Loucy (cell line): ENCODE measurements around the gene CYB5D1.

Experiments
- H2AFZ ChIP-seq: fragments of 200-600 bp; sonication (generic); 2 replicates; pipeline ENCODE4 v1.6.0; 2016; ENCODE audit warnings: antibody characterized with exemption, mild to moderate bottlenecking, low read length, moderate library complexity
- H3F3A ChIP-seq: fragments of 200-600 bp; 2 replicates; pipeline ENCODE4 v1.6.0; 2016; ENCODE audit warnings: antibody characterized with exemption, low read depth, mild to moderate bottlenecking
- H3K27me3 ChIP-seq: fragments of 200-600 bp; sonication (generic); 2 replicates; pipeline ENCODE4 v1.6.1; 2014; ENCODE audit warnings: low read length, mild to moderate bottlenecking; ENCODE audit not compliant: insufficient read depth, poor library complexity, severe bottlenecking
- H3K36me3 ChIP-seq: fragments of 200-600 bp; sonication (generic); 2 replicates; pipeline ENCODE4 v1.6.1; 2016; ENCODE audit warnings: low read length; ENCODE audit not compliant: insufficient read depth
- H3K4me1 ChIP-seq: fragments of 200-600 bp; sonication (generic); 2 replicates; pipeline ENCODE4 v1.5.1; 2014; ENCODE audit warnings: low read length, mild to moderate bottlenecking; ENCODE audit not compliant: insufficient read depth, poor library complexity, severe bottlenecking
- H3K4me2 ChIP-seq: fragments of 200-600 bp; sonication (generic); 2 replicates; pipeline ENCODE4 v1.6.0; 2014; ENCODE audit warnings: antibody characterized with exemption, low read length, low read depth, mild to moderate bottlenecking; ENCODE audit not compliant: poor library complexity, severe bottlenecking
- H3K4me3 ChIP-seq: fragments of 200-600 bp; sonication (generic); 2 replicates; pipeline ENCODE4 v1.5.1; 2014; ENCODE audit warnings: low read length, mild to moderate bottlenecking, mixed read lengths; ENCODE audit not compliant: poor library complexity, severe bottlenecking
- H3K79me2 ChIP-seq: fragments of 200-600 bp; sonication (generic); 2 replicates; pipeline ENCODE4 v1.6.1; 2014; ENCODE audit warnings: low read length; ENCODE audit not compliant: insufficient read depth
- H3K9ac ChIP-seq: fragments of 200-600 bp; sonication (generic); 2 replicates; pipeline ENCODE4 v1.6.0; 2014; ENCODE audit warnings: mild to moderate bottlenecking, low read depth, low read length, moderate library complexity; ENCODE audit not compliant: poor library complexity, severe bottlenecking
- H3K9me2 ChIP-seq: fragments of 200-600 bp; sonication (generic); replicated peaks from 2 replicates; pipeline ENCODE4 v1.6.1; 2016; ENCODE audit warnings: low read depth, low read length, mixed read lengths
- H3K9me3 ChIP-seq: fragments of 200-600 bp; sonication (generic); 2 replicates; pipeline ENCODE4 v1.6.1; 2014; ENCODE audit warnings: mild to moderate bottlenecking, antibody characterized with exemption, low read length, low read depth; ENCODE audit not compliant: insufficient read depth
- H4K20me1 ChIP-seq: fragments of 200-600 bp; sonication (generic); 2 replicates; pipeline ENCODE4 v1.6.0; 2014; ENCODE audit warnings: antibody characterized with exemption, low read length, mild to moderate bottlenecking; ENCODE audit not compliant: insufficient read depth, poor library complexity, severe bottlenecking
- EZH2phosphoT487 ChIP-seq: fragments of 200-600 bp; IDR thresholded peaks from 2 replicates; pipeline ENCODE4 v1.6.1; 2018; ENCODE audit warnings: antibody characterized with exemption, mild to moderate bottlenecking, moderate library complexity, borderline replicate concordance
- TF ChIP-seq, protein P1 (sequence below): fragments of 200-600 bp; sonication (generic); conservative IDR thresholded peaks from 2 replicates; pipeline ENCODE4 v1.5.1; 2014; ENCODE audit warnings: mild to moderate bottlenecking, antibody characterized with exemption, low read length

CYB5D1 gene

DNA sequence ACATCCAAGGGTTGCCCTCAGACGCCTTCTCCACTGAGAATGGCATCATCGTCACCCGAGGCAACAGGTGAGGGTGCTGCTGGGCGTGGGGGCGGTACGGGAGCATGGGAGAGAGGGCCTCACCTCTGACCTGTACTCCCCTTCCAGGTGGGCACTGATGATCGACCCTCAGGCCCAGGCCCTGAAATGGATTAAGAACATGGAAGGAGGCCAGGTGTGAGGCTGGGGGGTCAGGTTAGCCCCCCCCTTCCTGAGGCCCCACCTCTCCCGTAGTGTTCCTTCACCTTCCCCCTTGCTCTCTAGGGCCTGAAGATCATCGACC lies 40.2 kb upstream of the CYB5D1 start:
- no peaks in the 10 kb centered on the region for H3F3A ChIP-seq
- H3K4me1 ChIP-seq, result no peaks in the 10 kb centered on the region
- no peaks in the 10 kb centered on the region for H3K79me2 ChIP-seq
- no peak for TF ChIP-seq EZH2phosphoT487
- TF ChIP-seq, protein P1, sequence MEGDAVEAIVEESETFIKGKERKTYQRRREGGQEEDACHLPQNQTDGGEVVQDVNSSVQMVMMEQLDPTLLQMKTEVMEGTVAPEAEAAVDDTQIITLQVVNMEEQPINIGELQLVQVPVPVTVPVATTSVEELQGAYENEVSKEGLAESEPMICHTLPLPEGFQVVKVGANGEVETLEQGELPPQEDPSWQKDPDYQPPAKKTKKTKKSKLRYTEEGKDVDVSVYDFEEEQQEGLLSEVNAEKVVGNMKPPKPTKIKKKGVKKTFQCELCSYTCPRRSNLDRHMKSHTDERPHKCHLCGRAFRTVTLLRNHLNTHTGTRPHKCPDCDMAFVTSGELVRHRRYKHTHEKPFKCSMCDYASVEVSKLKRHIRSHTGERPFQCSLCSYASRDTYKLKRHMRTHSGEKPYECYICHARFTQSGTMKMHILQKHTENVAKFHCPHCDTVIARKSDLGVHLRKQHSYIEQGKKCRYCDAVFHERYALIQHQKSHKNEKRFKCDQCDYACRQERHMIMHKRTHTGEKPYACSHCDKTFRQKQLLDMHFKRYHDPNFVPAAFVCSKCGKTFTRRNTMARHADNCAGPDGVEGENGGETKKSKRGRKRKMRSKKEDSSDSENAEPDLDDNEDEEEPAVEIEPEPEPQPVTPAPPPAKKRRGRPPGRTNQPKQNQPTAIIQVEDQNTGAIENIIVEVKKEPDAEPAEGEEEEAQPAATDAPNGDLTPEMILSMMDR, result no peak
- no peaks in the 10 kb centered on the region for H4K20me1 ChIP-seq
- no peak overlapping the region for H3K9ac ChIP-seq
- H2AFZ ChIP-seq, result no peak overlapping the region
- no peak overlapping the region for H3K4me3 ChIP-seq
- no peaks in the 10 kb centered on the region for H3K9me3 ChIP-seq
- H3K27me3 ChIP-seq, result no peaks in the 10 kb centered on the region
- H3K9me2 ChIP-seq, result no peaks in the 10 kb centered on the region
- H3K36me3 ChIP-seq, result no peaks in the 10 kb centered on the region
- H3K4me2 ChIP-seq, result no peak overlapping the region

DNA sequence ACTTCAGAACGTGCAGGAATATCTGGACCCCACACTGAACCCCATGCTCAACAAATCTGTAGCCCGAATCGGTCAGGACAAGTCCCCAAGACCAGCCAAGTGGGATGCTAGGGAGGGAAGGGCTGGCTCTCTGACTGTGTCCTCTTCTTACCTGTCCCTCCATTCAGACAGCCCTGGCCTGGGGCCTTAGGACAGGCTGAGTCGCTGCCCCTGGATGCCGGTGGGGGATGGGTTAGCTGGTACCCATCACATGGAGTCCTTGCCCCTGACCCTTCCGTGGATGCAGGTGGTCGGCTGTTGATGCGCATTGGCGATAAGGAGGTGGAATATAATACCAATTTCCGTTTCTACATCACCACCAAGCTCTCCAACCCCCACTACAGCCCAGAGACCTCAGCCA lies 39.8 kb upstream of the CYB5D1 start:
- H2AFZ ChIP-seq, result no peak overlapping the region

DNA sequence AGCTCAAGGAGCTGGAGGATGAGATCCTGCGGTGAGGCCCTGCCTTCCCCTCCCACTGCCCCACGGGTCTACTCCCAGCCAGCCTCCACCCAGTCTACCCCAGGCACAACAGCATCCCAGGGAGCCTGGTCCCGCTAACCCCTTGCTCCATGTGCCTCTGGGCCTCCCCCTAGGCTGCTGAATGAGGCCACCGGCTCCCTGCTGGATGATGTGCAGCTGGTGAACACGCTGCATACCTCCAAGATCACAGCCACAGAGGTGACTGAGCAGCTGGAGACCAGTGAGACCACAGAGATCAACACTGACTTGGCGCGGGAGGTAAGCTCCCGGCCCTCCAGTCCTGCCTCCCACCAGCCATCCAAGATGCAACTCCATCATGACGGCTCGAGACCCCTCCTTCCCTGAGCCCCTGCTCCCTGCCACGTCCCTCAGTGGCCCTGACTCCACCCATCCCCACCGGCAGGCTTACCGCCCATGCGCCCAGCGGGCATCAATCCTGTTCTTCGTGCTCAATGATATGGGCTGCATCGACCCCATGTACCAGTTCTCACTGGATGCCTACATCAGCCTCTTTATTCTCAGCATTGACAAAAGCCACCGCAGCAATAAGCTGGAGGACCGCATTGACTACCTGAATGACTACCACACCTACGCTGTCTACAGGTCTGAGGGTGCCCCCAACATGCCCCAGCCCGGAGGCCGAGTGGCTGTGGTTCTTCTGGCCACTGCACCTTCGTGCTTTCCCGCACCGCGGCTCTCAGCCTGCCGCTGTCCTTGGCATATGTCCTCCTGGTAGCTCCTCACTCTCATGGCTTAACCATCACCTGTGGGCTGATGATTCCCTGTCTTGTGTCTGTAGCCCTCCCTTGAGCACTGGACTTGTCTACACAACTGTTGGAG lies 38.8 kb upstream of the CYB5D1 start:
- Histone ChIP-seq H3K79me2 (no peaks in the 10 kb centered on the region), H3K36me3 (no peaks in the 10 kb centered on the region), H3K9me3 (no peaks in the 10 kb centered on the region), H3K9ac (no peak overlapping the region), H3K9me2 (no peaks in the 10 kb centered on the region), H3K4me3 (no peak overlapping the region), H2AFZ (no peak overlapping the region), H3K27me3 (no peaks in the 10 kb centered on the region), H3K4me1 (no peaks in the 10 kb centered on the region), H3K4me2 (no peak overlapping the region), H4K20me1 (no peaks in the 10 kb centered on the region), H3F3A (no peaks in the 10 kb centered on the region)
- TF ChIP-seq, protein P1, result no peak
- no peak for TF ChIP-seq EZH2phosphoT487

More for the DNA sequence above, 39.8 kb upstream of the CYB5D1 start:
- no peak for TF ChIP-seq EZH2phosphoT487
- TF ChIP-seq, protein P1, result no peak
- H3K27me3 ChIP-seq, result no peaks in the 10 kb centered on the region
- H3K4me2 ChIP-seq, result no peak overlapping the region
- H3K4me1 ChIP-seq, result no peaks in the 10 kb centered on the region
- H3K36me3 ChIP-seq, result no peaks in the 10 kb centered on the region
- no peaks in the 10 kb centered on the region for H3F3A ChIP-seq
- no peak overlapping the region for H3K4me3 ChIP-seq
- H3K9me3 ChIP-seq, result no peaks in the 10 kb centered on the region
- no peaks in the 10 kb centered on the region for H3K79me2 ChIP-seq
- no peaks in the 10 kb centered on the region for H4K20me1 ChIP-seq
- no peaks in the 10 kb centered on the region for H3K9me2 ChIP-seq
- H3K9ac ChIP-seq, result no peak overlapping the region
